ENCODE data around the gene FBRS.
A peak's percentile ranks its signal among the peaks of the same experiment; 100 is the strongest.
"Not testable (repeated sequence)": the region's sequence is repeated elsewhere in the genome, so short reads cannot be mapped to it uniquely, and the experiment has no call there.

FBRS gene

DNA sequence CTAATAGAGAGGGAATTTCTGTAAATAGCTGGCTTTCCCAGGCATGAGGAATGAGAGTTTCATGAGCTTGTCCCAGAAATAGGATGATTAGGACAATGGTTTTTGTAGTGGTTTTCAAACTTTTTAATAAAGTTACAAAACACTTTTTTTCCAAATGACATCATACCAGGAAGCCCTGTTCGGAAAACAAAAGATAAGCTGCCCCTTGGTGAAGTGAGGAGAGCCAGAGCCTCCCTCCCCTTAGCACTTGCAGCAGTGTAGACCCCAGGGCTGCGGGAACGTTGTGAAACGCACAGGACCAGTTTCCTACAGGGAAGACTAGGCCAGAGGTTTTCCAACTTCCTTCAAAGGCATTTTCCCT is 7.6 kb downstream of the FBRS start:
- no peak for DNase-seq

DNA sequence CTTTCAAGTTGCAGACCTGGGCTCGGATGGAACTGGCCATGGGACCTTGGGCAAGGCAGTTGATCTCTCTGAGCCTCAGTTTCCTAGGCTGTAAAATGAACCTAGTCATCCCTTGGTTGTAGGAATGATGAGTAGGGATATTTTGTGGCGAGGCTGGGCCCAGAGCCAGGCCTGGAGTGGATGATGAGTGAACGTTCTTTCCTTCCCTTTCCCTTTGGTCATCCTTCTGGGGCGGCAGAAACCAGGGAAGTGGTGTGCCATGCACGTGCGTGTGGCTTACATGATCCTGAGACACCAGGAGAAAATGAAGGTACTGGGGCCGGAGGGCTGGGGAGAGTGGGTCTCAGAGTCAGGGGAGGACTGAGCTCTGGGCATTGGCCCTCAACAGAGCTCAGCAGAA is 8.4 kb downstream of the FBRS start:
- no peak for DNase-seq

DNA sequence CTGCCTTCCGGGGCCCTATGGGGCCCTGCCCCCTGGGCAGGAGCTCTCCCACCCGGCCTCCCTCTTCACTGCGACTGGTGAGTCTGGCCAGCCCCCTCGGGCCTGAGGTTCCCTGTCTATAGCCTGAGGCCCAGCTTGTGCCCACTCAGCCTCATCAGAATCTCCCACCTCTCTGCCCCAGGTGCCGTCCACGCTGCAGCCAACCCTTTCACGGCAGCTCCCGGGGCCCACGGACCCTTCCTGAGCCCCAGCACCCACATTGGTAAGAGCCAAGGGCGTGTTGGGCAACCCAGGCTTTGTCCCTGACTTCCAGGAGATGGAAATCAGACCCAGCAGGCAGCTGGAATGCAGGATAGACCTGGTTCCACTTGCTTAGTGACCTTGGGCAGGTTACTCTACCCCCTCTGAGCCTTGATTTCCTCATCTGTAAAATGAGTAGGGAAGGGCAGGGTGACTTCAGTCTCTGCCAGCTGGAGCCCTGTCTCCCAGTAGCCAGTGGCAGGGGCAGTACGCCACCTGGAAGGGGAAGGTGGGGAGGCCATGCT is 9.2 kb downstream of the FBRS start:
- DNase-seq, result no peak

DNA sequence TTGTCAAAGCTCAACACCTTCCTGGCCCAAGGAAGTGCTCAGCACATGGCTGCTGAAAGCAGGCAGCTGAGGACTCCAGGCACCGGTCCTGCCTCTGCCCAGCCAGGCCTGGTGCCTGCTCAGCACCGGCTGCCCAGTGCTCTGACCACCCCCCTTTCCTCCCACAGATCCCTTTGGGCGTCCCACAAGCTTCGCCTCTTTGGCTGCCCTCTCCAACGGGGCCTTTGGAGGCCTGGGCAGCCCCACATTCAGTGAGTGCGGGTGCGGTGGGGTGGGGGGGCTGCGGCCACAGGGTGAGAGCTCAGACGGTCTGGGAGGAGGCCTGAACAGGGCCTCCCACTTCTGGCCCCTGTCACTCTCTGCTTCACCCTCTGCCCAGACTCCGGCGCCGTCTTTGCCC is 10.2 kb downstream of the FBRS start:
- no peak for DNase-seq

DNA sequence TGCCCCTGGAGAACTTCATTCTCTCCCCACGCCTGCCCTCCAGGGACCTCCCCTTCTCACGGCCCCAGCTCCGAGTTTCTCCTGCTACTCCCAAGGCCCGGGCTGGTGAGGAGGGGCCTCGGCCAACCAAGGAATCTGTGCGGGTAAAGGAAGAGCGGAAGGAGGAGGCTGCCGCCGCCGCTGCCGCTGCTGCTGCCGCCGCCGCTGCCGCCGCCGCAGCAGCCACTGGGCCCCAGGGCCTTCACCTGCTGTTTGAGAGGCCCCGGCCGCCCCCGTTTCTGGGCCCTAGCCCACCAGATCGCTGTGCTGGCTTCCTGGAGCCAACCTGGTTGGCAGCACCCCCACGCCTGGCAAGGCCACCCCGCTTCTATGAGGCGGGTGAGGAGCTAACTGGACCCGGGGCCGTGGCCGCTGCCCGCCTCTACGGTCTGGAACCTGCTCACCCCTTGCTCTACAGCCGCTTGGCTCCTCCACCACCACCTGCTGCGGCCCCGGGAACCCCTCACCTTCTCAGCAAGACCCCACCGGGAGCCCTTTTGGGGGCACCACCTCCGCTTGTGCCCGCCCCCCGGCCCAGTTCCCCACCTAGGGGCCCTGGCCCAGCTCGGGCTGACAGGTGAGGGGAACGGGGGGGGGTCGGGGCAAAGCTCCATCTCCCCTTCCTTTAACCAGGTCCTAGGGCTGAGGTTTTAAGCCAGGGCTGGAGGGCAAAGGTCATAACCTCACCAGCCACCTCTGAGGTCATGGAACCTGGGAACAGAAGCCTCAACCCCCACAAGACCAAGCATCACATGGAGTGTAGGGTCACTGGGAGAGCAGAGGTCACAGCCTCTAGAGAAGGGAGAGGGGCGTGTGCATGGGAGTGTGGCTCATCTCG is 11.0 kb downstream of the FBRS start:
- DNase-seq, result no peak

DNA sequence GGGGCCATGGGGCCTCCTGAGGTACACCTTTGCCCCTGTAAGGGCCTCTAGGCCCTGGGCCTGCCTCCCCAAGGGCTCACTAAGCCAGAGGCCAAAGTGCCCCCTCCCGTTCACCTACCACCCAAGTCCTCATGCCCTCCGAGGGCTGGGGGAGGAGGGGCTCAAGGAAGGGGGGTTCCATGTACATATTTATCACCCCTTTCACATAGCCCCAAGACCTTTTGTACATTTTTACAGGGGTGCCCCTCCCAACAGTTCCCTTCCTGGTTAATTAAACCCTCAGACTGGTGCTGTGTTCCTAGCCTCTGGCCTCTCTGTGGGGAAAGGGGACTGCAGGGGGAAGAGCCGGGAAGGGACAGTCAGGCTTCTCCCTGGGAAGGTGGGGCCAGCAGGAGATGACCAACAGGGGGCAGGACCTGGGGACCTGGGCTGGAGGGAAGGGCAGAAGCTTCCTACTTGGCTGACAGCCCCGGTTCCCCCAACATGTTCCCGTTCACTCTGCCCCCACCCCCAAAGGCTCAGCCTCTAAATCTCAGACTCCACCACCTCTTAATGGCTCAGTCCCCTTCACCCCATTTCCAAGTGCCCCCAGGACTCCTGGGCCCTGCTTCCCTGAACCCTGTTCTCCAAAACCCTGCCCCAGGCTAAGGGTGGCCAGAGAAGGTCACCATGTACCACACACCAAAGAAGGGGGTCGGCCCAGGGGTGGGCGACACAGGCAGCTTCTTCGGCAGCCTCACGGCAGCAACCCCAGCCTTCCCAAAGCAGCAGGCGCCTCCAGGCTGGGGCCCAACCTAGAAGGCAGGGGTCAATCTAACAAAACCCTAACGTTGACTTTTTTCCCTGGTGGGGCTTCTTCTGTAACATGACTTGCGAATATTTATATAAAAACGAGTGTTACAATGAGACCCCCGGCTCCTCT is 11.9 kb downstream of the FBRS start:
- no peak for DNase-seq

DNA sequence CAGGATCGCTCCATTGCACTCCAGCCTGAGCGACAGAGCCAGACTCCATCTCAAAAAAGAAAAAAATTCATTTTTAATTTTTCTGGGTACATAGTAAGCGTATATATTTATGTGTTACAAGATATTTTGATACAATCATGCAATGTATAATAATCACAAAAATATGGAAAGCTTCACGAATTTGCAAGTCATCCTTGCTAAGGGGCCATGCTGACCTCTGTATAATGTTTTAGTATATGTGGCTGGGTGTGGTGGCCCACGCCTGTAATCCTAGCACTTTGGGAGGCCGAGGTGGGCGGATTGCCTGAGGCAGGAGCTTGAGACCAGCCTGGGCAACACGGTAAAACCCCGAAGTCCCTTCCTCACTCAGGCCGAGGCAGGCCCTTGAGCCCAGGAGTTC is 16.9 kb downstream of the FBRS start:
- DNase-seq, result no peak

DNA sequence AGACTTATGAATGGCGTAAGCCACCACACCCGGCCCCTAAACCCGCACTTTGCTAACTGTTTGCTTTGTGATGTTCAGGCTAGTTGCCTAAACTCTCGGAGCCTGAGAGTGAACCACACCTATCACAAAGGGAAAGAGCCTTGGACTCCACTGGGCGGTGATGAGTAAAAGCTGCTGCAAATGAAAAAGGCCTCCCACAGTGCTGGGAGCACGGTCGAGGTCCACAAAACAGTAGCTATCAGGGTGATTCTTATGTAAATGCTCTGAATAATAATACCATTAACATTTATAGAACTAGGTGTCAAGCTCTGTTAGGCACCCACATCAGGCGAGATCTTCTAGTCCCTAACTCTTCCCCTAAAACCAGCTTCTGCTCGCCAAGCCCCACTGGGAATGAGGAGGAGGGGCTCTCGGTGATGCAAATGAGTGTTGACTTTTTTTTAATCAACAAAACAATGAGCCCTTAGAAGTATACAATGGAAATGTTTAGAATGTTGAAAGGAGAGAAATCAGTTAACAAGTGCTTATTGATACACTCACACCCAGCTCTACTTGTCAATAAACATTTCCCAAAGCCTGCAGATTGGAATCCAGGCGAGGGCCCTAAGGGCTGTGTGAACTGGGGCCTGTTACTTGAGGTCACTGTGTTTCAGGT is 19.8 kb downstream of the FBRS start:
- no peak for DNase-seq

DNA sequence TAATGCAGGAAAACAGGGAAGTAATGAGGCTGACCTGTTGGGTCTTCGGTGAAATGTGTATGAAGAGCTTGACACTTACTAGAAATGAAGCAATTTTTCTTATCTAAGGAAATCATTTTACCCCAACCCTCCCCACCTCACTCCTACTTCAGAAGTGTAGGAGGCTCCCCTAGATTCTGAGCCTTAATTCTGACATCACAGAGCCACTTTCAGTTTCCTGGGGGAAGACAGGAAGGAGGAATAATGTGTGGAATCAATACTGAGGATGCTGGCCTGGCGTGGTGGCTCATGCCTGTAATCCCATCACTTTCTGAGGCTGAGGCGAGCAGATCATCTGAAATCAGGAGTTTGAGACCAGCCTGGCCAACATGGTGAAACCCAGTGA is 20.3 kb downstream of the FBRS start:
- DNase-seq, result no peak

DNA sequence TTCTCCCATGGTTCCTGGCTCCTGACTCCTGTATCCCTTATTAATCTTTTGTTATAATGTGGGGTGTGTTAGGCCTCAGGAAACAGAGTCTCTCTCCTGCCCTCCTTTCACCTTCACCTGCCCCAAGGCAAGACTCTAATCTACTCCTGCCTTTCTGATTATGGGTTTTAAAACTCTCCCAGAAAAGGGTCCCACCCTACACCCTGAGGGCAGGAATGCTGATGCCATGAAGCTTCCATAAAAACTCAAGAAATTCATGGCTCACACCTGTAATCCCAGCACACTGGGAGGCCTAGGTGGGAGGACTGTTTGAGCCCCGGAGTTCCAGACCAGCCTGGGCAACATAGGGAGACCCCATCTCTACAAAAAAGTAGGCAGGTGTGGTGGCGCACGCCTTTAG is 22.1 kb downstream of the FBRS start:
- DNase-seq, result no peak

DNA sequence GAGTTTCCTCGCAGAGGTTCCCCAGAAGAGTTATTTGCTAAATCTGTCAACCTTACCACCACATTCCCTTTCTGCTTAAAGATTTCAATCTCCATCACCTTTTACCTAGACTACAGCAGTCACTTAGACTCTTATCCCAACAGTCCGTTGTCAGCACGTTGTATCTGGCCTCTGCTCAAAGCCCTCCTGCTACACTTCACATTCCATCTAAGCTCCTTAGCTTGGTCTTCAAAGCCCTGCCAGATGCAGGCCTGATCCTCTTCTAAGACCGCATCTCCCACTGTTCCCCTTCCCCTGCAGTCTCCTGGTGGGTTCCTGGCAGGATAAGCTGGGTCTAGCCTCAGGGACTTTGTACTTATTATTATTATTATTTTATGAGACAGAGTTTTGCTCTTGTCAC is 30.5 kb downstream of the FBRS start:
- DNase-seq, result no peak

DNA sequence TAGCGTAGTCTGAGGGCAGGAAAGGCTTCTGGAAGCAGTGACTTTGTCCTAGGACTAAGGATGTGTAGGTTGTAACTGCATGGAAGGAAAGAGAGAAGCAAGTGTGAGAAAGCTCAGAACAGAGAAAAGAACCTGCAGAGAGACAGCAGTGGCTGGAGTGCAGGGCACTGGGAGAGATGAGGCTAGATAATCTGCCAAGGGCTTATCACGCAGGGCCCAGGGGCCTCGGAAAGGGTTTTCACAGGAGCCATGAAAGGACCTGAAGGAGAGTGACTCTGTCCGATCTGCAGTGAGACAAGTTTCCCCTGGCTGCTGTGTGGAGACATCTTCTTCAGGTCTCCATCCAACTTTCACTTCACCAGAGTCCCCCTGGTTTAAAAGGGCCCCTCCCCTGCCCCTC is 33.7 kb downstream of the FBRS start:
- DNase-seq, result no peak

DNA sequence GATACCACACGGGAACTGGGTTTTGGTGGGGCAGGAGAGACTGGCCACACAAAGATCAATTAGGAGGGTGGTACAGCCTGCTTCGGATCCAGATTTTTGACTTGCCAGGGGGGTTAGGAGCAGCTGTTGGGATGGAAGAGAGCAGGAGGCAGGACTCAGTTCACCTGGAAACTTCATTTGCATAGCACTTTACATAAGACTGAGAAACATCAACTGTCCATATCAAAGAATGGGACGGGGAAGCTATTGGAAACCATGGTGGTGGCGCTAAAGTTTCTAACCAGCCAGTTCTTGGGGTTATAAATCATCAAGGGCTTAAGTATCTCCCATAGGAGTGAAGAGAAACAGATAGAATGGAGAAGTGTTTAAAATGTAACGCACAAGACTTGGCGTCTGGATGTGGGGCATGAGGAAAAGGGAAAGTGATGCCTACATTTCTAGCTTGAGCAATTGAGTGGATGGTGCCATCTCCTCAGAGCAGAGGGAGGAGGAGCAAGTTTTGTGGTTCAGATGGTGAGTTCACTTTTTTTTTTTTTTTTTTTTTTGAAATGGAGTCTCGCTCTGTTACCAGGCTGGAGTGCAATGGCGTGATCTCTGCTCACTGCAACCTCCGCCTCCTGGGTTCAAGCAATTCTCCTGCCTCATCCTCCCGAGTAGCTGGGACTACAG is 34.3 kb downstream of the FBRS start:
- no peak for DNase-seq

DNA sequence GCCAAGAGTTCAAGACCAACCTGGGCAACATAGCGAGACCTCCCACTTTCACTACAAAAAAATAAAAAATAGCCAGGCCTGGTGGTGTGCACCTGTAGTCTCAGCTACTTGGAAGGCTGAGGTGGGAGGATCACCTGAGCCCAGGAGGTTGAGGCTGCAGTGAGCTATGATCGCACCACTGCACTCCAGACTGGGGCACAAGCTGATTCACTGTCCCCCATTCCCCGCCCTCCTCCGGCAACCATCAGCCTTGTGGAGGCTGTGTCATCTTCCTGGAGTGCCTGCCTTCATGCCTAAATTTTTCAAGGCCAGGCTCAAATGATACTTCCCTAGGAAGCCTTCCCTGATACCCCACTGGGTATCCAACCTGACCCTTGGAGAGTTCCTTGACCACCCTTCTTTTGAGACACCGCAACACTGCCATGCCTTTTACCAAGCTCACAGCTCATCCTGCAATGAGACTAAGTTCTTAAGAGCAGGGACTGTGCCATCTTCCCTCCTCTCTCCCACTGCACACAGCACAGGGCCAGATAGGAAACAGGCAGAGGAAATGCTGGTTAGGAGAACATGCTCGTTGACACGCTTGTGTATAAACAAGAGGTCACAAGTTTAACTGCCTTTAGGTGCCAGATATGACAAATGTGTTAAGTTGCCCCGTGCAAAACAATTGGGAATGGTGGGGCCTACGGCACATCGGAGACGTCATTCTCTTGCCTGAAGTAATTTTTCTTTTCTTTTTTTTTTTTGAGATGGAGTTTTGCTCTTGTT is 36.9 kb downstream of the FBRS start:
- no peak for DNase-seq

DNA sequence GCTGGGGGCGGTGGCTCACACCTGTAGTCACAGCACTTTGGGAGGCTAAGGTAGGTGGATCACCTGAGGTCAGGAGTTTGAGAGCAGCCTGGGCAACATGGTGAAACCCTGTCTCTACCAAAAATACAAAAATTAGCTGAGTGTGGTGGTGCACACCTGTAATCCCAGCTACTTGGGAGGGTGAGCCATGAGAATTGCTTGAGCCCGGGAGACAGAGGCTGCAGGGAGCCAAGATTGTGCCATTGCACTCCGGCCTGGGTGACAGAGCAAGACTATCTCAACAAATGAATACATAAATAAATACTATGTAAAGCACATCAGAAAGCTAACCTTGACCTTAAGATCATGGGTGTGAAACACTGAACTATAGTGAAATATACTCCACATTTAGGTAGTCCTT is 38.4 kb downstream of the FBRS start:
- not testable (repeated sequence) for DNase-seq

DNA sequence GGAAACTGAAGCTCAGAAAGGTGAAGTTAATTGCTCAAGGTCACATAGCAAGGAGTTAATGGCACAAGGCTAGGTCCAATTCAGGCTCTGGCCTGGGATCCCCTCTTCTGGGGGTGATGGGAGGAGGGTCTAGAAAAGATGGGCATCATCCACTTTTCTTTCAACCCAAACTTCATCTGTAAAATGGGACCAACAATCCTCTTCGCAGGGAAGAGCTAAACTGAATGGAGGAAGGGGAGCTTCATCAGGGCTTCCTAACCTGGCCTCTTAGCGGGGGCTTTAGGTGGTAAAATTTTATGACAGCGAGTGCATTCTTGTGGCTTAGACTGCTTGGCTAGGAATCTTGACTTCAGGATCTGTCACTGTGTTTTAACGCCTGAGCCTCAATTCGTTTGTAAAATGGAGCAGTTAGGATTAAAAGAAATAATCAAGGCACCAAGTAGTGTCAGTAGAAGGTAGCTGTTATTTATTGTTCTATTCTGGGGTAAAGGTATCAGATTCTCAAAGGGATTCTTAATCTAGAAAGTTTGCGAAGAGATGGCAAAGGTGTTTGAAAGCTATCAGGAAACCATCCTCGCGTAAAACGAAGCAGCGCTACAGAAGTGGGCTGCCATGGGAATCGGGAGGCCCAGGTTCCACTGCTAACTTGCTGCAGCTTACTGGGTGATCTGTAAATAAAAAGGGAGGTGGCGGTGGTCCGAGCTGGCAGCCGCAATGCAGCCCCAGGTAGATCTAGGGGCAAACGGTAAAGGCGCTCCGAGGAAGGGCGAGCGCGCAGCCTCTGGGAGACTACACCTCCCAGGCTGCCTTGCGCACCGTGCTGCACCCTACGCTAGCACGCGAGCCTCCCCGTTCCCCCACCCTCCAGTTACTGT is 39.3 kb downstream of the FBRS start:
- DNase-seq, result no peak

DNA sequence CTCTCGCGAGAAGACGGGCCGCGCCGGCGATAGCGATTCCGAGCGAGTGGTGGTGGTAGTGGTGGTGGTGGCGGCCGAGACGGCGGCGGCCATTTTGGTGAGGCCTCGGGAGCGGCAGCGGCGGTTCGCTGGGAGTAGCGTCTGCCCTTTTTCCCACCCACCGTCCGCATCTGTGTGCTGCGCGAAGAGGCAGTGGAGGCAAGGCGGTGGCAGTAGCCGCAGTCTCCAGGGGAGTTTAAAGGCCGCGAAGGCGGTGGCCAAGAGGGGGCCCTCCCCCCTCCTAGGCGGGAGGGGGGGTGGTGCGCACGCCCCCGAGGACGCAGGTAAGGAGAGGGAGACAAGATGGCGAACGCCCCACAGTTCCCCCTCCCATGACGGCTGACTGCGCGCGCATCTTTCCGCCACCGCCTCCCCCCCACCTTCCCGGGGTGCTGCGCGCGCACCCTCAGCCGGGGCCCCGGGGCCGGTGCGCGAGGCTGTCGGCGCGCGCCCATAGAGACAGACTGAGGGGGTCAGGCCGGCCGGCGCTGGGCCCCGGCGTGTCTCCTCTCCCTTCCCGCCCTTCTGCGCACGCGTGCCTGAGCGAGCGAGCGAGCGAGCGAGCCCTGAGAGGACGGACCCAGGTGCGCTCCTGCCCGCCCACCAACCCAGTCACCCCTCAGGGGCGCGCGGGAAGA is 40.0 kb downstream of the FBRS start:
- peak; percentile 86 for DNase-seq

DNA sequence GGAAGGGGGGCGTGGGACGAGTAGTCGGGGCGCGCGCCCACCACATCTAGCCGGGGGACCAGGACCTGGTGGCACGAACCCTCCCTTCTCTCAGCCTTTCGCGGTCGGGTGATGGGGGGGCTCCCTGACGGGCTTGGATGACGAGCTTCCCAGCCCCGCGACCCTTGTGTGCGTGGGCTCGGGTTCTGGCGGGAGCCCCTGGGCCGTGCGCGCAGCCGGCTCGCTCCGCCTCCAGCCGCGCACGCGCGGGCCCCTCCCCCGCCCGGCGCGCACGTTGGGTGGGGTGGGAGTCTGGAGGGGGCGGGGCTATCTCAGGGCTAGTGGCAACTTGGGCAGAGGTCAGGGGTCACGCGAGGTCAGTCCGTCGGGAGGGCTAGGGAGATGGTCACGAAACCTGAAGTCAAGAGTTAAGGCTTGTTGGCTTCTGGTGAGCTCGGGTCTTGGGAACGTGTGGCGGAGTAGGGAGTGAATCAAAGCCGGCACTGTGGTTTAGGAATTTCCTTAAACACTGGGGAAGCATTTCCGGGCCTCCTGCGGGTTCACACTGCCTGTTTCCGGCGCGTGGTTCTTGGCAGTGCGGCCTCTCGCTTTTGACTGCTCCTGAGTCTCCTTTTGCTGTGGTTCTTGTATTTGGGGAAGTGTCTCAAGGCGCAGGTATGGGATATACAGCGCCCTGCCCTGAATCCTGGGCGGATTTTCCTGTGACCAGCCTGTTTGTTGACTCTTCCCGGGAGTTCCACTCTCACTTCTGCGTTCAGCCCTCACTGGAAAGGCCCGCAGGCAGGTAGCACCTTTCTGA is 40.8 kb downstream of the FBRS start, which contains the start of gene SRCAP:
TSS of gene SRCAP (plus strand) at position 356 of the 799 bp plus-strand sequence. CDS start 1,654 bp downstream, outside the sequence.
- peak; percentile 76 for DNase-seq

DNA sequence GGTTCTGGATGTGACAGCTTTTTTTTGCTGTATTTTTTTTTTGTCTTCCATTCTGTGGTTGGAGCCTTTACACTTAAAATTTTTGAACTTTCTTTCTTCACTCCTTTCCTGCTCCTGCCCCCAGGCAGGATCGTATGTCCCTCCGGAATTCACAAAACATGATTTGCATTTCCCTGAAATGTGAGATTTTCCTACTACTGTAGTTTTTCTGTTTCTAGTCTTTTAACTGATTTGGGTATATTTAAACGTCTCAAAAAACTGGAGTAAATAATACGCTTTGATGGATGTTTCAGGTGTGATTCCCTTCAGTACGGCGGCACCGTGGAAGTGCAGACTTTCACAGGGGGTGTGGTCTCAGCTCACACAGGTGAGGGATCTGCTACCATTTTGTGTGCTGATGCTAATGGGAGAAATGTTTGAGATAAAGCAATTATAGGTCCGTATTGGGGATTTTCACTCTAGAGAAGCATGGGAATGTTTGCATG is 41.4 kb downstream of the FBRS start:
- DNase-seq, result no peak
